HFF-Myc (cell line): Measurements from ENCODE around the gene PARN.

Experiments
- DNase-seq: peaks from one replicate; pipeline ENCODE4 v3.0.0-alpha.2; 2011; ENCODE audit warnings: low read depth; ENCODE audit errors: extremely low read depth
- H3K4me3 ChIP-seq: replicated peaks from 2 replicates; pipeline ENCODE4 v1.5.1; 2011; ENCODE audit warnings: low read depth, mild to moderate bottlenecking, control low read depth, low read length
- TF ChIP-seq, protein P1 (sequence below): IDR thresholded peaks from 2 replicates; pipeline ENCODE4 v1.5.1; 2012; ENCODE audit warnings: mild to moderate bottlenecking, low read depth, low read length, control low read depth; ENCODE audit errors: missing control alignments

The PARN gene

DNA sequence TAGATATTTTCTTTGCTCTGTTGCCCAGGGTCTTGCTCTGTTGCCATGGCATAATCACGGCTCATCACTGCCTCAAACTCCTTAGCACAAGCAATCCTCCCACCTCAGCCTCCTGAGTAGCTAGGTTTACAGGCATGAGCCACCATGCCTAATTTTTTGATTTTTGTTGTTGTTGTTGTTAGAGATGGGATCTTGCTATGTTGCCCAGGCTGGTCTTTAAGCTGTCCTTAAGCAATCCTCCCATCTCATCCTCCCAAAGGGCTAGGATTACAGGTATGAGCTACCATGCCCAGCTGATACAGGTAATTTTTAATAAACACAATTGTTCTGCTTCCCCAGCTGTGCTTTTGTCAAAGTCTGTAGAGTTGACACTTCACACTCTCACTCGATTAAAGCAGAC lies 159.3 kb downstream of the PARN start:
- TF ChIP-seq, protein P1, sequence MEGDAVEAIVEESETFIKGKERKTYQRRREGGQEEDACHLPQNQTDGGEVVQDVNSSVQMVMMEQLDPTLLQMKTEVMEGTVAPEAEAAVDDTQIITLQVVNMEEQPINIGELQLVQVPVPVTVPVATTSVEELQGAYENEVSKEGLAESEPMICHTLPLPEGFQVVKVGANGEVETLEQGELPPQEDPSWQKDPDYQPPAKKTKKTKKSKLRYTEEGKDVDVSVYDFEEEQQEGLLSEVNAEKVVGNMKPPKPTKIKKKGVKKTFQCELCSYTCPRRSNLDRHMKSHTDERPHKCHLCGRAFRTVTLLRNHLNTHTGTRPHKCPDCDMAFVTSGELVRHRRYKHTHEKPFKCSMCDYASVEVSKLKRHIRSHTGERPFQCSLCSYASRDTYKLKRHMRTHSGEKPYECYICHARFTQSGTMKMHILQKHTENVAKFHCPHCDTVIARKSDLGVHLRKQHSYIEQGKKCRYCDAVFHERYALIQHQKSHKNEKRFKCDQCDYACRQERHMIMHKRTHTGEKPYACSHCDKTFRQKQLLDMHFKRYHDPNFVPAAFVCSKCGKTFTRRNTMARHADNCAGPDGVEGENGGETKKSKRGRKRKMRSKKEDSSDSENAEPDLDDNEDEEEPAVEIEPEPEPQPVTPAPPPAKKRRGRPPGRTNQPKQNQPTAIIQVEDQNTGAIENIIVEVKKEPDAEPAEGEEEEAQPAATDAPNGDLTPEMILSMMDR, result no peak
- H3K4me3 ChIP-seq, result no peak overlapping the region
- DNase-seq, result no peak

DNA sequence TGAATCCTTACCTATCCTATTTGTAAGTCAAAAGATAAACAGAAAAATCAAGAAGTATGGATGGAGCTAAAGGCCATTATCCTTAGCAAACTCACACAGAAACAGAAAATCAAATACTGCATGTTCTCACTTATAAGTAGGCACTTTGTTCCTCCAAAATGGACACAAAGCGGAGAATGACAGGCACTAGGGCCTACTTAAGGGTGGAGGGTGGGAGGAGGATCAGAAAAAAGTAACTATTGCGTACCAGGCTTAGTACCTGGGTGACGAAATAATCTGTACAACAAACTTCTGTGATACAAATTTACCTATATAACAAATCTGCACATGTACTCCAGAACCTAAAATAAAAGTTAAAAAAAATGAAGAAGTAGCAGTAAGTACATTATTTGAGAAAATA lies 164.3 kb downstream of the PARN start:
- TF ChIP-seq, protein P1, result no peak
- H3K4me3 ChIP-seq, result no peak overlapping the region
- no peak for DNase-seq

DNA sequence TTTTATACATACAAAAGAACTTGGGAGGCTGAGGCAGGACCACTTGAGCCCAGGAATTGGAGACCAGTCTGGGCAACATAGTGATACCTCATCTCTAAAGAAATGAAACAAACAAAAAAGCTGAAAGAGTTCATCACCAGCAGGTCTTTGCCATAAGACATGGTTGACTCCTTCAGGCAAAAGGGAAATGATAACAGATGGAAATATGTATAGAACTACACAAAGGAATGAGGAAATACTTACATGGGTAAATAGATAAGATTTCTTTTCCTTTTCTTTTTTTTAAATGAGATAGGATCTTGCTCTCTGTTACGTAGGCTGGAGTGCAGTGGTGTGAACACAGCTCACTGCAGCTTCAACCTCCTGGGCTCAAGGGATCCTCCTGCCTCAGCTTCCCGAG lies 165.3 kb downstream of the PARN start:
- DNase-seq, result no peak
- no peak overlapping the region for H3K4me3 ChIP-seq
- TF ChIP-seq, protein P1, result no peak

DNA sequence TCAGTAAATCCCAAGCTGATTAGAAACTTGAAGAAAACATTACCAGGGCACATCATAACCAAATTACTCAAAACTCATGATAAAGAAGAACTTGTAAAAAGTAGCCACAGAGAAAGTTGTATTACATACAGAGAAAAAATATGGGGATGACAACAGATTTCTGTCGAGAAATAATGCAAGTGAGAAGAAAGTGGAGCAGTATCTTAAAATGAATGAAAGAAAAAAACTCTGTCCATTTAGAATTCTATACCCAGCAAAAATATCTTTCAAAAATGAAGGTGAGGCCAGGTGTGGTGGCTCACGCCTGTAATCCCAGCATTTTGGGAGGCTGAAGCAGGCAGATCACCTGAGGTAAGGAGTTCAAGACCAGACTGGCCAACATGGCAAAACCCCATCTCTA lies 165.9 kb downstream of the PARN start:
- no peak overlapping the region for H3K4me3 ChIP-seq
- DNase-seq, result no peak
- TF ChIP-seq, protein P1, result no peak

DNA sequence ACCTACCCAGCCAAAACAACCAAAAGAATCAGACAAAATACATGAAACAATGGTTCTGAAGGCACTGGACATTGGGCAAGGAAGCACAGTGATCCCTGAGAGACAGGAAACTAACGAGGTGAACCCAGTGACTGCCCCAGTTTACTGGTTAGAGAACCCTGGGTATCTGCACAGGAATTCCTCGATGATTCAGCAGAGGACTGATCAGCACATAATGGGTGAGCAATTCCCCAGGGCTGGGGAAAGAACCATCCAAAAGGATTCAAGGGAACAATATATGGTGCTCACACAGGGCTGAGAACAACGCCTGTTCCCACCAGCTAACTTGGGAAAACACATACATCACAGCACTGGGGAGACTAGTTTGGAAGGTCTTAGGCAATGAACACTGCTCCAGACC lies 167.2 kb downstream of the PARN start:
- no peak for DNase-seq
- H3K4me3 ChIP-seq, result no peak overlapping the region
- TF ChIP-seq, protein P1, result no peak

DNA sequence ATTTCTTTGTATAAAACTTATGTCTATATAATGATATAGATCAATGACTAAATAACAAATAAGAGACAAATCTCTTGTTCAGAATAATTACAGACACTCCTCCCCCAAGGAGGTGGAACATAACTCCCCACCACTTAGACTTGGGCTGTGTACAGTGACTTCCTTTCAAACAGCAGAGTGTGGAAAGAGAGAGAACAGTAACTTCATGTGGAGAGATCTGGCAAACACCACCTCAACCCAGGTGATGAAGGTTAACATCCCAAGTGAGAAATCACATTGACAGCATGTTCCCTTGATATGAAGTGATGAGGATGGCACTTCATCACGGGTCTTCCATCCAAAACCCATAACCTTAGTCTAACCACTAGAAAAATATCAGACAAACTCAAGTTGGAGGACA lies 169.3 kb downstream of the PARN start:
- no peak for DNase-seq
- TF ChIP-seq, protein P1, result no peak
- no peak overlapping the region for H3K4me3 ChIP-seq

DNA sequence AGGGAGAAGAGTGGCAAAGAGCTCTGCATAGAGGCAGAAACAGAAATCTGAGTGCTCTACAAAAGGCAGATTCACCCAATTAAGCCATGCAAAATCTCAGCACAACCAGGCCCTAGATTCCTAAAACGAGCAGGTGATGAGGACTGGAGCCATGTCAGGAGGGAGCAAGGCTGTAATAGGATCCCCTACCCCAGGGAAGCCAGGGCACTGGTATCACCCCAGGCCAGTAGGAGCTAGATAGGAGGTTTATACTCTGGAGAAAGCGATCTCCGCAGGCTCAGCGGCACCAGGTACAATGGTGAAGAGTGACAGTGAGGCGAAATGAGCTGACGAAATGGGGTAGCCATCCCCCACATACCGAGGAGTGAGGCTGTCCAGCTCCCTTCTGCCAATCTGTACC lies 171.5 kb downstream of the PARN start:
- TF ChIP-seq, protein P1, result no peak
- DNase-seq, result no peak
- no peak overlapping the region for H3K4me3 ChIP-seq
